ENCODE results near the gene HOXA7.

GRCh38 chr7:27185013-27185853 lies 28.8 kb upstream of the HOXA7 start, which contains the start of gene HOXA11:
- TF ChIP-seq, protein P1, sequence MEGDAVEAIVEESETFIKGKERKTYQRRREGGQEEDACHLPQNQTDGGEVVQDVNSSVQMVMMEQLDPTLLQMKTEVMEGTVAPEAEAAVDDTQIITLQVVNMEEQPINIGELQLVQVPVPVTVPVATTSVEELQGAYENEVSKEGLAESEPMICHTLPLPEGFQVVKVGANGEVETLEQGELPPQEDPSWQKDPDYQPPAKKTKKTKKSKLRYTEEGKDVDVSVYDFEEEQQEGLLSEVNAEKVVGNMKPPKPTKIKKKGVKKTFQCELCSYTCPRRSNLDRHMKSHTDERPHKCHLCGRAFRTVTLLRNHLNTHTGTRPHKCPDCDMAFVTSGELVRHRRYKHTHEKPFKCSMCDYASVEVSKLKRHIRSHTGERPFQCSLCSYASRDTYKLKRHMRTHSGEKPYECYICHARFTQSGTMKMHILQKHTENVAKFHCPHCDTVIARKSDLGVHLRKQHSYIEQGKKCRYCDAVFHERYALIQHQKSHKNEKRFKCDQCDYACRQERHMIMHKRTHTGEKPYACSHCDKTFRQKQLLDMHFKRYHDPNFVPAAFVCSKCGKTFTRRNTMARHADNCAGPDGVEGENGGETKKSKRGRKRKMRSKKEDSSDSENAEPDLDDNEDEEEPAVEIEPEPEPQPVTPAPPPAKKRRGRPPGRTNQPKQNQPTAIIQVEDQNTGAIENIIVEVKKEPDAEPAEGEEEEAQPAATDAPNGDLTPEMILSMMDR (IDR thresholded peaks at IDR 0.05; ENCODE audit: low read depth, low read length, poor library complexity, severe bottlenecking): no peak
- no peak for TF ChIP-seq EZH2phosphoT487 (IDR thresholded peaks at IDR 0.05; ENCODE audit: borderline replicate concordance, low read length)
